Measurements from ENCODE around the gene ARRB1. TPM values are rescaled to one million over a fixed set of nuclear protein-coding genes. Genes with fewer than 3 reads are reported as not detected.

The ARRB1 gene
- total RNA-seq, 2 donors from 2014 or later, result 70.3 to 73.4 TPM

DNA sequence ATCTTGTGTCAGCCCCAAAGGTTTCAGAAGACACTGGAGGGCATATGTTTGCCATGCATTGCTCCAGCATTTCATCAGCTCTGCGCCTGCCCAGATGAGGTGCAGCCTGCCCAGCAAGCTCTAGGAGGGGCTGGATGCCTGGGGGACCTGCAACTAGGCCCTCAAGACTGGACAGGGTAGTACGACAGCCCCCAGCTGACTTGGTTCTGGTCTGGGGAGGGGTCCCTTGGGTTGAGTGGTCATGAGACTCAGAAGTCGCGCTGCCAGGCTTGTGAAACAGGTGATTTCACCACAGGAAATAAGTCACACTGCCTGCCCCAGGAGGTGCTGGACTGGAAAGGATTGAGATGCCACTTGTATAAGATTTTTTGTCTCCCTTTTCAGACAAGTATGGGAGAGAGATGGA lies 87.5 kb downstream of the ARRB1 start:
- Histone ChIP-seq H3K9ac (ENCODE audit: low read depth in 2 of 2, low read length in 2 of 2) (no peak overlapping the region), H3K27me3 (no peaks in the 10 kb centered on the region), H3K36me3 (peaks cover under 1% of the 10 kb centered on the region), H3K9me3 (no peaks in the 10 kb centered on the region), H3K4me1 (no peaks in the 10 kb centered on the region), H3K27ac (no peak overlapping the region), H3K4me3 (no peak overlapping the region)
- intact Hi-C loops (cut with DNase I), result no loop called here
- TF ChIP-seq, protein P1, sequence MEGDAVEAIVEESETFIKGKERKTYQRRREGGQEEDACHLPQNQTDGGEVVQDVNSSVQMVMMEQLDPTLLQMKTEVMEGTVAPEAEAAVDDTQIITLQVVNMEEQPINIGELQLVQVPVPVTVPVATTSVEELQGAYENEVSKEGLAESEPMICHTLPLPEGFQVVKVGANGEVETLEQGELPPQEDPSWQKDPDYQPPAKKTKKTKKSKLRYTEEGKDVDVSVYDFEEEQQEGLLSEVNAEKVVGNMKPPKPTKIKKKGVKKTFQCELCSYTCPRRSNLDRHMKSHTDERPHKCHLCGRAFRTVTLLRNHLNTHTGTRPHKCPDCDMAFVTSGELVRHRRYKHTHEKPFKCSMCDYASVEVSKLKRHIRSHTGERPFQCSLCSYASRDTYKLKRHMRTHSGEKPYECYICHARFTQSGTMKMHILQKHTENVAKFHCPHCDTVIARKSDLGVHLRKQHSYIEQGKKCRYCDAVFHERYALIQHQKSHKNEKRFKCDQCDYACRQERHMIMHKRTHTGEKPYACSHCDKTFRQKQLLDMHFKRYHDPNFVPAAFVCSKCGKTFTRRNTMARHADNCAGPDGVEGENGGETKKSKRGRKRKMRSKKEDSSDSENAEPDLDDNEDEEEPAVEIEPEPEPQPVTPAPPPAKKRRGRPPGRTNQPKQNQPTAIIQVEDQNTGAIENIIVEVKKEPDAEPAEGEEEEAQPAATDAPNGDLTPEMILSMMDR (IDR thresholded peaks at IDR 0.05), result no peak
- DNase-seq, result no peak

DNA sequence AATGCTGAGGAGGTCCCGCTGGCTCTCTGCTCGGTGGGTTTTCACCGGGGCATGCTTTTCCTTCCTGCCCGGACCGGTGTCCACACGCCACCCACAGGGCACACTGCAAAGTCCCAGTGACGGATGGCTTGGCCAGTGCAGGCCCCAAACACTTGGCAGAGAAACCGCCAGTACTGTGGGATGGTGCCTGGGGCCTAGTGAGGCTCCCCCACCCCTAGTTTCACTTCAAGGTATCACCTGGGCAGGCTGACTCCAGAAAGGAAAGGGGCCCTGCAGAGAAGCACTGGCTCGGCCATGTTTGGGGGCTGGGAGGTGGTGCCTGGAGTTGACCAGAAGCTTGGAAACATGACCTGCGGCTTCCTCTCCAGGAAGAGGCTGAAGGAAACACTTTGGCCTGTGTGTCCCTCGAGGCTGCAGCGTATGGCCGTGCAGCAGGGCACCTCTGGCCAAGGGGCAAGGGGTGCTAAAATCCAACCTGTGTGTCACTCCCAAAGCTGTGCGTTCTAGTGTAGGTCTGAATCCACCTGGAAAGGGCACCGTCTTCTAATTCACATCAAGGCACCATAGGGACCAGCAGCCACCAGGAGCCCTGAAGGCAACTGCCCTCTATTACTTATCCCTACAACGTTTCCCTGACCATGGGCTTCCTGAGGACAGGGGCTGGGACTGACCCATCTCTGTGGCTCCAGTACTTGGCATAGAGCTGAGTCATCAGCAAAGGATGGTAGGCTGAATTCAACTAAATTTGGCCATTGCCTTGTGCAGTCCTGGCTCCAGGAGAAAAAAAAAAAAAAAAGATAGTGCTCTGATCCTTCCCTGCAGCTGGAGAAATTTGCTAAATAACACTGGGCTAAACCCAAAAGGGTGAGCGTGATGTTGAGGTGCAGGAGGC lies 88.3 kb downstream of the ARRB1 start:
- Histone ChIP-seq H3K9me3 (no peaks in the 10 kb centered on the region), H3K4me3 (no peak overlapping the region), H3K9ac (ENCODE audit: low read depth in 2 of 2, low read length in 2 of 2) (no peak overlapping the region), H3K27me3 (no peaks in the 10 kb centered on the region), H3K27ac (no peak overlapping the region), H3K4me1 (no peaks in the 10 kb centered on the region), H3K36me3 (no peaks in the 10 kb centered on the region)
- intact Hi-C loops (cut with DNase I), result no loop called here
- TF ChIP-seq, protein P1 (IDR thresholded peaks at IDR 0.05), result no peak
- DNase-seq, result no peak

DNA sequence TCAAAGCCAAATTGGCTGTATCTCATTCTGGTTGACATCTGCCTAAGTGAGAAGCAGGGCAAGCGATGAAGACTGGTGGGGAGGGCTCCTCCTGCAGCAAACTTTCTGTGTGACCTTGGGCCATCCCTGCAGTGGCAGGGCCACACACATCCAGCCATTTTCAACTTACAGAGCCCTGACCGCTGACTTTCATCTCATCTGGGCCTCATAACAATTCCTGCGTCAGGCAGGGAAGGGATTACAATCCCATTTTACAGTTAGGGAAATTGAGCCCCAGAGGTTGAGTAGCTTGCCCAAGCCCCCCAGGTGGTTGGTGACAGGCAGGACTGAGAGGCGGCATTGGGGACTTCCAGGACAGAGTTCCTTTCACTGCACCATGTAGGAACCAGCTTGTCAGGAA lies 89.0 kb downstream of the ARRB1 start:
- Histone ChIP-seq H3K27me3 (no peaks in the 10 kb centered on the region), H3K9ac (ENCODE audit: low read depth in 2 of 2, low read length in 2 of 2) (no peak overlapping the region), H3K27ac (no peak overlapping the region), H3K4me3 (no peak overlapping the region), H3K4me1 (no peaks in the 10 kb centered on the region), H3K36me3 (no peaks in the 10 kb centered on the region), H3K9me3 (no peaks in the 10 kb centered on the region)
- intact Hi-C loops (cut with DNase I), result no loop called here
- TF ChIP-seq, protein P1 (IDR thresholded peaks at IDR 0.05), result no peak
- DNase-seq, result no peak

DNA sequence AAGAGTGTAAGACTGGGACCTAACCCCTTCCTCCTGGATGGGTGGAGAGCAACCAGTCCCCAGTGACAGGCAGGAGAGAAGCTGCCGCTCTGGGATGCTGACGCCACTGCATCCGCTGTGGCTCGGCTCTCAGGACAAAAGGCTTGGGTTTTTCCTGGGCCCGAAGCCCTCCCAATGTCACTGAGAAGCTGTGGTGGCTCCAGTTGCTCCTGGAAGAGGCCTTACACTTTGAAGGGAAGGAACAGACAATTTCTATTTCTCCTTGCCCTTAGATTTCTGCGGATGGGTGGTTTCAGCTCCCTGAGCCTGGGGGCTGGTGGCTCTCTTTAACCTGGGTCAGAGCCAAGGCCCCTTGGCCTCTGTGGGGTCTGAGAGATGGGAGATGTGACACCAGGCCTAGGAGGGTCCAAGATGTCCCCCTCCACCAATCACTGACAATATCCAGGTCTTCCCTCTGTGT lies 89.5 kb downstream of the ARRB1 start:
- Histone ChIP-seq H3K36me3 (no peaks in the 10 kb centered on the region), H3K27ac (no peak overlapping the region), H3K4me1 (no peaks in the 10 kb centered on the region), H3K9me3 (no peaks in the 10 kb centered on the region), H3K4me3 (no peak overlapping the region), H3K9ac (ENCODE audit: low read depth in 2 of 2, low read length in 2 of 2) (no peak overlapping the region), H3K27me3 (no peaks in the 10 kb centered on the region)
- TF ChIP-seq, protein P1 (IDR thresholded peaks at IDR 0.05), result no peak
- intact Hi-C loops (cut with DNase I), result no loop called here
- no peak for DNase-seq

DNA sequence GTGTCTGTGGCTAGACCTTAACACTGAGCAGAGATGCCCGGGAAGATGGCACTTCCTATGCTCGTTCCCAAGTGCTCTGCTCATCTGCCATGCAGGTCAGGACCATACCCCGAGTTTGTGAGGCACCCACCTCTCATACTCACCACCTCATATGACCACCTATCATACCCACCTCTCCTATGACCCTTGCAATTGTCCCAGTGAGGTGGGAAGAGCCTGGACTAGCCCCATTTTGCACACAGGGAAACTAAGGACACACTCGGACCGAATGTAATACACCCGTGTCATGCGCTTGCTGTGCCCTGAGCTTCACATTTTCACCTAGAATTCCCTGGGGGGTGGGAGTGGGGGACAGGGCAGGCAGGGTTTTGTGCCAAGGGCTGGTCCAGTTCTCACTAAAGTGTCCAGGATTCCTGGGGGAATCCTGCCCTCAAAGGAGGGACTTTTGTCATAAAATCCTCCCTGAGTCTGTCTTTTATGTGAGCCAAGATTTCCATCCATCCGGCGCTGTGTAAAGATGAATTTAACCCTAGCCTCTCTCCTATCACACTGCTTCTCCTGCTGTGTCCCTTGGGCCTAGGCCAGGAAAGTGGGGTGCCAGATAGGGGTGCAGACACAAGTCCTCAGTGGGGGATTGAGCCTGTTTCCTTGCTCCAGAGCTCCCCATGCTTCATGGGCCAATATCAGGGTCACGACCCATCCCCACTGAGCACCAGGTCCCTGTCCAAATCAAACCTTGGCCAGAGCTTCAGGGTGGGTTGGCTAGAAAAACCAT lies 90.9 kb downstream of the ARRB1 start:
- intact Hi-C loops (cut with DNase I), result no loop called here
- no peaks in the 10 kb centered on the region for H3K4me1 ChIP-seq
- TF ChIP-seq, protein P1 (IDR thresholded peaks at IDR 0.05), result no peak
- no peaks in the 10 kb centered on the region for H3K9me3 ChIP-seq
- H3K36me3 ChIP-seq, result no peaks in the 10 kb centered on the region
- DNase-seq, result no peak
- no peaks in the 10 kb centered on the region for H3K27me3 ChIP-seq
- no peak overlapping the region for H3K27ac ChIP-seq
- no peak overlapping the region for H3K9ac ChIP-seq (ENCODE audit: low read depth in 2 of 2, low read length in 2 of 2)
- no peak overlapping the region for H3K4me3 ChIP-seq

All from colonic mucosa (tissue), 4 donors.